GM12878 (cell line): ENCODE data around the gene TSPAN11. TPM values are rescaled to one million over a fixed set of nuclear protein-coding genes. Genes with fewer than 3 reads are reported as not detected.

Experiments
- ATAC-seq: fragments of 200-7000 bp; cut with Tn5 transposase; 3 replicates; pipeline ENCODE4 v1.9.1; 2020; ENCODE audit warnings: mild to moderate bottlenecking, moderate library complexity
- BruUV-seq: library from RNA; stranded (reverse); fragments of 400-500 nt; replicated peaks from 2 replicates; lab custom pipeline; 2021; lab: Mats Ljungman, UMichigan
- CTCF ChIA-PET: fragments of 300-600 bp; sonication (Branson Sonifier 250); formaldehyde crosslinking; extraction: SDS; loops from one replicate; lab custom pipeline; 2021; ENCODE audit warnings: inconsistent platforms; lab: Yijun Ruan, JAX
- POLR2A ChIA-PET: fragments of 350-600 bp; formaldehyde crosslinking; extraction: SDS; loops from one replicate; lab custom pipeline; 2021; ENCODE audit warnings: inconsistent platforms; lab: Charles Lee
- RAD21 ChIA-PET: fragments of 300-600 bp; sonication (Branson Sonifier 250); formaldehyde crosslinking; loops from one replicate; lab custom pipeline; 2023; ENCODE audit warnings: antibody characterized with exemption; ENCODE audit not compliant: unreplicated experiment; lab: Charles Lee
- SMC1A ChIA-PET: fragments of 300-600 bp; sonication (Branson Sonifier 250); formaldehyde crosslinking; loops from one replicate; lab custom pipeline; 2023; ENCODE audit not compliant: unreplicated experiment, uncharacterized antibody; lab: Charles Lee
- DNase-seq: peaks from one replicate; pipeline ENCODE4 v3.0.0-alpha.2; 2011; ENCODE audit warnings: low read depth, low spot score
- FAIRE-seq: peaks from 3 replicates; lab custom pipeline; 2011; peaks lifted over from hg19 to GRCh38; lab: Jason Lieb, UNC
- H2AFZ ChIP-seq: 2 replicates; pipeline ENCODE4 v1.6.0; 2011; ENCODE audit warnings: low read depth, low read length, control low read depth; ENCODE audit not compliant: control insufficient read depth
- H3K27ac ChIP-seq: 2 replicates; pipeline ENCODE4 v1.5.1; 2011; ENCODE audit warnings: control low read depth; ENCODE audit not compliant: control insufficient read depth, insufficient read depth
- H3K27me3 ChIP-seq, 2 experiments: replicated peaks in 1 of 2; 2 replicates each; pipeline versions ENCODE4 v1.6.0 to v1.6.1; 2011; ENCODE audit warnings: low read length in 1 of 2; ENCODE audit not compliant: control insufficient read depth in 2 of 2, insufficient read depth in 2 of 2
- H3K36me3 ChIP-seq, 2 experiments: 2 replicates each; pipeline ENCODE4 v1.5.1; 2011; ENCODE audit warnings: low read length in 1 of 2; ENCODE audit not compliant: control insufficient read depth in 2 of 2, insufficient read depth in 2 of 2
- H3K4me1 ChIP-seq: 2 replicates; pipeline ENCODE4 v1.6.1; 2011; ENCODE audit warnings: mild to moderate bottlenecking, low read length, moderate library complexity, mixed read lengths; ENCODE audit not compliant: control insufficient read depth, insufficient read depth
- H3K4me2 ChIP-seq: 2 replicates; pipeline ENCODE4 v1.6.0; 2011; ENCODE audit warnings: control low read depth; ENCODE audit not compliant: control insufficient read depth, insufficient read depth
- H3K4me3 ChIP-seq: fragments of 200-600 bp; sonication (generic); 2 replicates; pipeline ENCODE4 v1.5.1; 2016
- H3K79me2 ChIP-seq: 2 replicates; pipeline ENCODE4 v1.6.0; 2011; ENCODE audit warnings: low read length; ENCODE audit not compliant: control insufficient read depth, insufficient read depth
- H3K9ac ChIP-seq: 2 replicates; pipeline ENCODE4 v1.8.0; 2011; ENCODE audit warnings: low read length, control low read depth, mixed read lengths; ENCODE audit not compliant: control insufficient read depth, insufficient read depth
- H3K9me3 ChIP-seq: replicated peaks from 3 replicates; pipeline ENCODE4 v1.5.1; 2011; ENCODE audit warnings: mild to moderate bottlenecking, low read length; ENCODE audit not compliant: control insufficient read depth, insufficient read depth
- H4K20me1 ChIP-seq: 2 replicates; pipeline ENCODE4 v1.6.0; 2011; ENCODE audit not compliant: control insufficient read depth, insufficient read depth
- ASH2L ChIP-seq: fragments of 300-600, 200-600 bp; sonication (generic); IDR thresholded peaks from 2 replicates; pipeline ENCODE4 v1.6.1; 2017; ENCODE audit warnings: low read depth, mild to moderate bottlenecking, borderline replicate concordance
- BMI1 ChIP-seq: fragments of 450-650 bp; IDR thresholded peaks from 2 replicates; pipeline ENCODE4 v1.6.1; 2016; ENCODE audit warnings: mild to moderate bottlenecking, moderate library complexity, borderline replicate concordance
- ETV6 ChIP-seq, 2 experiments: fragments of 450-650 bp in 1 of 2; IDR thresholded peaks in 1 of 2; conservative IDR thresholded peaks in 1 of 2; 2 replicates each; pipeline ENCODE4 v1.6.1; 2014; ENCODE audit warnings: antibody characterized with exemption in 1 of 2, borderline replicate concordance in 1 of 2, low read depth in 1 of 2, mild to moderate bottlenecking in 1 of 2, moderate library complexity in 1 of 2
- HDAC6 ChIP-seq: fragments of 200-600 bp; sonication (generic); IDR thresholded peaks from one replicate; pipeline ENCODE4 v1.8.0; 2017; ENCODE audit warnings: antibody characterized with exemption; ENCODE audit not compliant: unreplicated experiment
- HSF1 ChIP-seq: fragments of 150-350 bp; IDR thresholded peaks from 2 replicates; pipeline ENCODE4 v1.6.1; 2014; ENCODE audit warnings: mild to moderate bottlenecking, low read depth, low read length
- POU2F2 ChIP-seq: IDR thresholded peaks from 3 replicates; pipeline ENCODE4 v1.6.1; 2011; ENCODE audit warnings: low read depth, mild to moderate bottlenecking, low read length, borderline replicate concordance
- PRDM15 ChIP-seq: fragments of 450-650 bp; formaldehyde crosslinking; IDR thresholded peaks from 2 replicates; pipeline ENCODE4 v1.4.0; 2020; ENCODE audit warnings: mild to moderate bottlenecking, moderate library complexity
- SIX5 ChIP-seq: IDR thresholded peaks from 2 replicates; pipeline ENCODE4 v1.6.1; 2011; ENCODE audit warnings: mild to moderate bottlenecking, low read depth, low read length, moderate library complexity; ENCODE audit not compliant: severe bottlenecking
- TARDBP ChIP-seq: IDR thresholded peaks from 2 replicates; pipeline ENCODE4 v1.6.1; 2016; ENCODE audit warnings: borderline replicate concordance
- ZBTB33 ChIP-seq: fragments of 450-650 bp; IDR thresholded peaks from 2 replicates; pipeline ENCODE4 v1.6.1; 2017; ENCODE audit warnings: mild to moderate bottlenecking
- ZZZ3 ChIP-seq: IDR thresholded peaks from 2 replicates; pipeline ENCODE4 v1.6.1; 2011; ENCODE audit warnings: low read depth; ENCODE audit not compliant: control insufficient read depth, insufficient read length
- WGBS: methylation state at CpG from one replicate; pipeline ENCODE4 v1.1.6; 2016; ENCODE audit warnings: low lambda C conversion rate; ENCODE audit not compliant: insufficient replicate concordance, insufficient coverage; ENCODE audit errors: missing lambda C conversion rate; 5-methylcytosine and 5-hydroxymethylcytosine counted together
- in situ Hi-C: fragments of 300-500 bp; cut with MboI; formaldehyde crosslinking; loops from 9 replicates; pipeline ENCODE4 v1.14.3; 2018; ENCODE audit warnings: mixed read lengths
- intact Hi-C: fragments of 100-400 bp; cut with micrococcal nuclease; formaldehyde crosslinking; loops from one replicate; pipeline ENCODE4 v1.14.2; 2022; ENCODE audit not compliant: unreplicated experiment
- polyA plus RNA-seq, 11 experiments: library from polyadenylated mRNA; depleted of rRNA in 4 of 11; unstranded in 6 of 11; stranded (reverse) in 5 of 11; fragments of >200 nt; fragmentation: Nextera tagmentation in 4 of 11; fragmentation: Illumina TruSeq in 1 of 11; extraction: Ambion mirVana in 4 of 11; extraction: Trizol in 1 of 11; gene quantifications; 1 replicate in 1 of 11; 2 replicates in 10 of 11; pipeline versions ENCODE4 v1.2.1 to v1.2.3, GENCODE V29; 2011 to 2016; ENCODE audit warnings: inconsistent platforms in 2 of 11, missing spikeins in 2 of 11, low read depth in 1 of 11
- total RNA-seq, 4 experiments: library from RNA; depleted of rRNA in 3 of 4; stranded (reverse); fragments of >200 nt in 3 of 4; fragmentation: Illumina TruSeq in 1 of 4; extraction: Trizol in 1 of 4; gene quantifications; 2 replicates each; pipeline versions ENCODE4 v1.2.1 to v1.2.3, GENCODE V29; 2013 to 2021

TSPAN11 gene
- total and polyA plus RNA-seq, 10 of the 15 experiments (the other 5 are each of a cell fraction or from before 2014, with no cell fraction given): under 0.01 to 0.27 (median 0.04) TPM; not detected in 6

- in situ Hi-C loops (no loop called here), intact Hi-C loops (no loop called here)
- no peaks in the 10 kb centered on the region for H3K9me3 ChIP-seq
- no peak overlapping the region for H3K4me2 ChIP-seq
- peaks cover 0 to 1% of the 10 kb centered on the region in 2 experiments; a peak in 2 of 4 replicates for H3K27me3 ChIP-seq
- no peak overlapping the region for H3K9ac ChIP-seq
- POLR2A ChIA-PET: no interaction called here
- ATAC-seq (no peak), FAIRE-seq (no peak), DNase-seq (no peak)
- no peak overlapping the region for H2AFZ ChIP-seq
- no peak overlapping the region for H3K4me3 ChIP-seq
- no peaks in the 10 kb centered on the region for H3K4me1 ChIP-seq
- RAD21 ChIA-PET: no interaction called here
- H3K79me2 ChIP-seq: no peaks in the 10 kb centered on the region
- SMC1A ChIA-PET: no interaction called here
- no peak for TF ChIP-seq ZBTB33
- no peak for TF ChIP-seq HDAC6
- TF ChIP-seq HSF1: no peak
- TF ChIP-seq POU2F2: no peak
- TF ChIP-seq PRDM15 (CRISPR knock-in tag): no peak
- TF ChIP-seq BMI1: no peak
- TF ChIP-seq ETV6 (conservative IDR thresholded peaks at IDR 0.05 in 1 of 2, IDR thresholded peaks at IDR 0.05 in 1 of 2; ENCODE audit: borderline replicate concordance in 1 of 2, low read depth in 1 of 2): no peak
- no peak for TF ChIP-seq ZZZ3
- no peak for TF ChIP-seq ASH2L
- no peak for TF ChIP-seq SIX5
- no peak for TF ChIP-seq TARDBP
- H3K36me3 ChIP-seq: no peaks in the 10 kb centered on the region
- no TSS peak for BruUV-seq
- no peaks in the 10 kb centered on the region for H4K20me1 ChIP-seq
- no peak overlapping the region for H3K27ac ChIP-seq
- WGBS: 52% methylated on average over 21 of the region's 21 CpGs
- CTCF ChIA-PET: no interaction called here
Observed at GRCh38 chr12:30963709-30964564, 37.4 kb downstream of the TSPAN11 start.
